ENCODE measurements around the gene ALOXE3.

Gene ALOXE3

DNA sequence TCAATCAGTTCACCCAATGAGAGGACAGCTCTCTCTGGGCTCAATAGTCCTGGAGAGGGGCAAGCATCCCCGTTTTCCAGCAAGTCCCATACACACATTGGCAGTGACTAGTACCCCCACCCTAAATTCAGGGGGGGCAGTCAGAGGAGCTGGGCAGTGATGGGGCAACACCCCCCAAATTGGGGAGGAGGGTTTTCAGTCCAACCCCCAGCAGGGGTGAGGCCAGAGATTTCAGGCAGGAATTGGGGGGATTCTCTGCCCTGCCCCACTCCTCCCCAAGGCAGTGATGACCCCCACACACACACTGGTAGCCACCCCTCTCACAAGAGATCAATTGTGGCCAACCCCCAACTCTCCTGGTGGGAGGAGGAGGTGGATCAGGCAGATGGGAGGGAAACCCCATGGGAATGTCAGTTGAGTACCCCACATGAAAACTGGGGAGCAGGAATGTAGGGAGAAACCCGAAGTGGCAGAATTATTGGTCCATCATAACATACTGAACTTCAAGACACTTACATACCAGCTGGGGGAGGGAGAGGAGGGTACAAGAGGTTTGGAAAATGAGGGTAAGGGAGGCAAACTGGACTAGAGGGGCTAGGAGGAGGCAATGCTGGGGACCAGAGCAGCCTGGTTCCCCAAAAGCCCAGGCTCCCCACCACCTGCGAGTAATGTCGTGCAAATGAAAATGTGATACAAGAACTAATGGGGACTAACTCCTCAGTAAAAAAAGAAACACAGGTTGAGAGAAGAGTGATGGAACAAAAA is 41.3 kb upstream of the ALOXE3 start:
- no peaks in the 10 kb centered on the region for H3K27me3 ChIP-seq

GRCh38 chr17:8159032-8159400 is 40.7 kb upstream of the ALOXE3 start:
- Histone ChIP-seq H3K9me3 (no peaks in the 10 kb centered on the region), H3K36me3 (peaks cover 6% of the 10 kb centered on the region), H3K27me3 (no peaks in the 10 kb centered on the region), H3K4me3 (ENCODE audit: low read depth, low read length) (no peak overlapping the region), H3K4me1 (peaks cover 6% of the 10 kb centered on the region)
- DNase-seq, result no peak
- TF ChIP-seq CTCF (IDR thresholded peaks at IDR 0.05; ENCODE audit: low read depth, low read length), result no peak

More for the DNA sequence above, 41.3 kb upstream of the ALOXE3 start:
- peaks cover 6% of the 10 kb centered on the region for H3K36me3 ChIP-seq
- peaks cover 7% of the 10 kb centered on the region for H3K4me1 ChIP-seq
- no peaks in the 10 kb centered on the region for H3K9me3 ChIP-seq
- DNase-seq, result no peak
- H3K4me3 ChIP-seq (ENCODE audit: low read depth, low read length), result no peak overlapping the region
- no peak for TF ChIP-seq CTCF (IDR thresholded peaks at IDR 0.05; ENCODE audit: low read depth, low read length)

- TF ChIP-seq CTCF (IDR thresholded peaks at IDR 0.05; ENCODE audit: low read depth, low read length), result peak; percentile 66
- peaks cover 6% of the 10 kb centered on the region for H3K36me3 ChIP-seq
- peaks cover 6% of the 10 kb centered on the region for H3K4me1 ChIP-seq
- no peak overlapping the region for H3K4me3 ChIP-seq (ENCODE audit: low read depth, low read length)
- peak; percentile 80 for DNase-seq
- H3K9me3 ChIP-seq, result no peaks in the 10 kb centered on the region
- H3K27me3 ChIP-seq, result no peaks in the 10 kb centered on the region
These were observed 40.1 kb upstream of the ALOXE3 start for GRCh38 chr17:8158267-8159031.

DNA sequence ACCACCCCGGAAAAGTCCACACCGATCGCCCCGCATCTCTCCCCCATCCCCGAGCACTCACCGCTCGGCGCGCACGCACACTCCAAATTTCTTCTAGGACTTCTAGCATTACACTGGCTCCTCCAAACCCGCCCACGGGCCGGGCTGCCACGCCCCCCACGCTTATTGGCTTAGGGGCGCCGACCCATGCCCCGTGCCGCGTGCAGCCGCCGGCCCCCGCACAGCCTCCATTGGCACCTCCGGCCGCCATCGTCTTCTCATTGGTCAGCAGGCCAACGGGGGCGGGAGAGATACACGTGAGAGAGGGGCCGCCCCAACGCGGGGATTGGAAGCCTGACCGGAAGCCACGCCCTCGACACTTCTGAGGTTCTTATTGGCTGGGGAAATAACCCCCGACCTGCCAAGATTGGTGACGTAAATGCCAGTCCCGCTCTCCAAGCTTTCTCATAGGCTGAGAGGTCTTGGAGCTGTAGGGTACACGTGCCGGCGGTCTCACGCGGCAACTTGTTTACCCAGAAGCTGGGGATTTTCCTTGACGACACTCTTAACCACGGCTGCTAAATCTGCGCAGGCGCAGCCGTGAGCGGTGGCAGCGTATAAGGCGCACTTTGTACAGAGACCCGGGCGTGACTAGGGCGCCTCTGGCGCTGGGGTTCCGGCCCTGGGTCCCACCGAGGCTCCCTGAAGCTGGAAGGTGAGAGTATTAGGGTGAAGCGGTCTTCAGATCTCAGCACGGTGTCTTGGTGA is 38.1 kb upstream of the ALOXE3 start:
- H3K4me1 ChIP-seq, result peaks cover 9% of the 10 kb centered on the region; the same call in 1 of the 2 replicates

DNA sequence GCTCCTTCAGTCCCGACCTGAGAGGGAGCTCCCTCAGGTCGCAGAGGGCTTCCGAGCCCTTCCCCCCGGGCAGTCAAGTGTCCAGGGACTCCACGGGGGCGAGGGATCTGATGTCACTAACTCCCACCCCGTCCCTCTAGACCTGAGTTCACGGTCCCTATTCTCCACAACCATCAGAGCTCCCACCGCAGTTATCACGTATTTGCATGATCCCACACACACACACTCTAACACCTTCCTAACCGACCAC is 37.6 kb upstream of the ALOXE3 start:
- DNase-seq, result no peak
- Histone ChIP-seq H3K4me3 (ENCODE audit: low read depth, low read length) (peak overlapping the region; percentile 61), H3K4me1 (peaks cover 9% of the 10 kb centered on the region; the same call in 1 of the 2 replicates), H3K27me3 (no peaks in the 10 kb centered on the region), H3K36me3 (peaks cover 6% of the 10 kb centered on the region; the same call in 1 of the 2 replicates), H3K9me3 (no peaks in the 10 kb centered on the region)
- TF ChIP-seq CTCF (IDR thresholded peaks at IDR 0.05; ENCODE audit: low read depth, low read length), result no peak

More for the DNA sequence above, 38.1 kb upstream of the ALOXE3 start:
- peak; percentile 97 for DNase-seq
- Histone ChIP-seq H3K27me3 (no peaks in the 10 kb centered on the region), H3K9me3 (no peaks in the 10 kb centered on the region), H3K4me3 (ENCODE audit: low read depth, low read length) (peak overlapping the region; percentile 61), H3K36me3 (peaks cover 6% of the 10 kb centered on the region; the same call in 1 of the 2 replicates)
- TF ChIP-seq CTCF (IDR thresholded peaks at IDR 0.05; ENCODE audit: low read depth, low read length), result no peak

Measured in BE2C (cell line).